HCT116 (cell line): ENCODE measurements around the gene RAB2B.

ENCODE experiments used
- CEBPB ChIP-seq: IDR thresholded peaks from 2 replicates; pipeline ENCODE4 v1.6.1; 2012; ENCODE audit warnings: low read depth
- EZH2phosphoT487 ChIP-seq: fragments of 200-600 bp; IDR thresholded peaks from 2 replicates; pipeline ENCODE4 v1.6.1; 2018; ENCODE audit warnings: antibody characterized with exemption, borderline replicate concordance
- POLR2A ChIP-seq: IDR thresholded peaks from 2 replicates; pipeline ENCODE4 v1.7.0; 2011; ENCODE audit warnings: borderline replicate concordance; ENCODE audit not compliant: insufficient read depth, insufficient read length; ENCODE audit errors: extremely low read depth
- TF ChIP-seq, protein P1 (sequence below): IDR thresholded peaks from 2 replicates; pipeline ENCODE4 v1.6.1; 2012
- TF ChIP-seq, protein P2 (sequence below), 3 experiments: fragments of 200-600 bp in 1 of 3; sonication (generic) in 1 of 3; IDR thresholded peaks in 2 of 3; conservative IDR thresholded peaks in 1 of 3; 2 replicates each; pipeline ENCODE4 v1.5.1; 2012 to 2017; ENCODE audit warnings: low read depth in 2 of 3, low read length in 2 of 3, antibody characterized with exemption in 1 of 3, borderline replicate concordance in 1 of 3, control low read depth in 1 of 3, mild to moderate bottlenecking in 1 of 3, mixed read lengths in 1 of 3, mixed run types in 1 of 3, moderate library complexity in 1 of 3; ENCODE audit not compliant: insufficient read depth in 1 of 3

DNA sequence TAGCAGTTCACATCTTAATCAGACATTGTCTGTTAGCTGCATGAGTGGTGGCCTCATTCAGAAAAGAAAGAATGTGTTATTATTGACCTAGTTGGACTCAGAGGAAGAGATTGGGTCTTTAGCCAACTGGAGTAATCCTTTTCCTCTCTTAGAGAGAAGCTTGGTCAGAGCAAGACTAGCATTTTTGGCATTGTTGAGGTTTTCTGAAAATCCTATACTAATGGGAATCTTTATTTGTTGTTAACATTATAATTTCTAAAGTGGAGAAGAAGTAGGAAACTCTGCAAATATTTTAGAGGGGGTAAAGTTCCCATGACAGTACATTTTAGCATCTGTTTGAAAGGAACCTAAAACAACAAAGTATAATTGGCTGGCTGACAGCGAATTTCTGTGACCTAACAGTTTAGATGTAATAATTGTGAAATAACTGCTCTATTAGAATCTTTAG lies 9.9 kb upstream of the RAB2B start:
- TF ChIP-seq, protein P1, sequence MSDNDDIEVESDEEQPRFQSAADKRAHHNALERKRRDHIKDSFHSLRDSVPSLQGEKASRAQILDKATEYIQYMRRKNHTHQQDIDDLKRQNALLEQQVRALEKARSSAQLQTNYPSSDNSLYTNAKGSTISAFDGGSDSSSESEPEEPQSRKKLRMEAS: no peak
- TF ChIP-seq, protein P2, sequence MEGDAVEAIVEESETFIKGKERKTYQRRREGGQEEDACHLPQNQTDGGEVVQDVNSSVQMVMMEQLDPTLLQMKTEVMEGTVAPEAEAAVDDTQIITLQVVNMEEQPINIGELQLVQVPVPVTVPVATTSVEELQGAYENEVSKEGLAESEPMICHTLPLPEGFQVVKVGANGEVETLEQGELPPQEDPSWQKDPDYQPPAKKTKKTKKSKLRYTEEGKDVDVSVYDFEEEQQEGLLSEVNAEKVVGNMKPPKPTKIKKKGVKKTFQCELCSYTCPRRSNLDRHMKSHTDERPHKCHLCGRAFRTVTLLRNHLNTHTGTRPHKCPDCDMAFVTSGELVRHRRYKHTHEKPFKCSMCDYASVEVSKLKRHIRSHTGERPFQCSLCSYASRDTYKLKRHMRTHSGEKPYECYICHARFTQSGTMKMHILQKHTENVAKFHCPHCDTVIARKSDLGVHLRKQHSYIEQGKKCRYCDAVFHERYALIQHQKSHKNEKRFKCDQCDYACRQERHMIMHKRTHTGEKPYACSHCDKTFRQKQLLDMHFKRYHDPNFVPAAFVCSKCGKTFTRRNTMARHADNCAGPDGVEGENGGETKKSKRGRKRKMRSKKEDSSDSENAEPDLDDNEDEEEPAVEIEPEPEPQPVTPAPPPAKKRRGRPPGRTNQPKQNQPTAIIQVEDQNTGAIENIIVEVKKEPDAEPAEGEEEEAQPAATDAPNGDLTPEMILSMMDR (IDR thresholded peaks at IDR 0.05 in 2 of 3, conservative IDR thresholded peaks at IDR 0.05 in 1 of 3; ENCODE audit: borderline replicate concordance in 1 of 3, insufficient read depth in 1 of 3, low read depth in 2 of 3, low read length in 2 of 3): no peak
- TF ChIP-seq EZH2phosphoT487 (no peak), CEBPB (no peak), POLR2A (no peak)
